Keratinocyte (primary cell): ENCODE data around the gene HMGCR. TPM values are rescaled to one million over a fixed set of nuclear protein-coding genes. Genes with fewer than 3 reads are reported as not detected.
A peak's percentile ranks its signal among the peaks of the same experiment; 100 is the strongest.

Experiments used
- DNase-seq: peaks from one replicate; pipeline ENCODE4 v3.0.0-alpha.2; 2011; ENCODE audit warnings: low read depth, missing footprints, low spot score
- FAIRE-seq: peaks from 2 replicates; lab custom pipeline; 2011; peaks lifted over from hg19 to GRCh38; lab: Jason Lieb, UNC
- H2AFZ ChIP-seq: 2 replicates; pipeline ENCODE4 v1.6.0; 2012; ENCODE audit warnings: low read length, control low read depth, inconsistent platforms; ENCODE audit not compliant: control insufficient read depth
- H3K27ac ChIP-seq: 2 replicates; pipeline ENCODE4 v1.5.1; 2011; ENCODE audit warnings: low read length; ENCODE audit not compliant: control insufficient read depth, insufficient read depth
- H3K27me3 ChIP-seq: 3 replicates; pipeline ENCODE4 v1.6.0; 2011; ENCODE audit warnings: low read length; ENCODE audit not compliant: control insufficient read depth, insufficient read depth; ENCODE audit errors: extremely low read depth
- H3K36me3 ChIP-seq, 2 experiments: 2 replicates in 1 of 2; 3 replicates in 1 of 2; pipeline ENCODE4 v1.5.1; 2011; ENCODE audit warnings: low read length in 2 of 2, mild to moderate bottlenecking in 1 of 2; ENCODE audit not compliant: control insufficient read depth in 2 of 2, insufficient read depth in 2 of 2; ENCODE audit errors: extremely low read depth in 1 of 2
- H3K4me1 ChIP-seq: 3 replicates; pipeline ENCODE4 v1.5.1; 2011; ENCODE audit warnings: low read length; ENCODE audit not compliant: control insufficient read depth, insufficient read depth; ENCODE audit errors: extremely low read depth
- H3K4me2 ChIP-seq: 3 replicates; pipeline ENCODE4 v1.6.0; 2011; ENCODE audit warnings: low read depth, low read length; ENCODE audit not compliant: control insufficient read depth, insufficient read depth; ENCODE audit errors: extremely low read depth
- H3K4me3 ChIP-seq, 3 experiments: fragments of 200-600 bp in 1 of 3; sonication (generic) in 1 of 3; 2 replicates in 2 of 3; 3 replicates in 1 of 3; pipeline ENCODE4 v1.5.1; 2011 to 2016; ENCODE audit warnings: low read length in 3 of 3, mild to moderate bottlenecking in 3 of 3, control low read depth in 2 of 3, inconsistent platforms in 1 of 3, low read depth in 1 of 3, mixed read lengths in 1 of 3, mixed run types in 1 of 3, moderate library complexity in 1 of 3; ENCODE audit not compliant: control insufficient read depth in 2 of 3, insufficient read depth in 2 of 3; ENCODE audit errors: extremely low read depth in 1 of 3
- H3K79me2 ChIP-seq: 2 replicates; pipeline ENCODE4 v1.6.0; 2012; ENCODE audit warnings: low read length; ENCODE audit not compliant: control insufficient read depth, insufficient read depth
- H3K9ac ChIP-seq: 3 replicates; pipeline ENCODE4 v1.6.0; 2011; ENCODE audit warnings: low read length; ENCODE audit not compliant: control insufficient read depth, insufficient read depth; ENCODE audit errors: extremely low read depth
- H3K9me1 ChIP-seq: 3 replicates; pipeline ENCODE4 v1.6.0; 2011; ENCODE audit warnings: low read length; ENCODE audit not compliant: control insufficient read depth, insufficient read depth; ENCODE audit errors: extremely low read depth
- H3K9me3 ChIP-seq: 2 replicates; pipeline ENCODE4 v1.5.1; 2012; ENCODE audit warnings: low read depth, low read length; ENCODE audit not compliant: control insufficient read depth
- H4K20me1 ChIP-seq: 3 replicates; pipeline ENCODE4 v1.6.0; 2011; ENCODE audit warnings: low read length; ENCODE audit not compliant: control insufficient read depth, insufficient read depth; ENCODE audit errors: extremely low read depth
- EZH2 ChIP-seq: IDR thresholded peaks from one replicate; pipeline ENCODE4 v1.6.1; 2012; ENCODE audit warnings: inconsistent platforms, mild to moderate bottlenecking, low read length, moderate library complexity
- dilution Hi-C: fragments of 300-500 bp; cut with MboI; formaldehyde crosslinking; loops from one replicate; pipeline ENCODE4 v1.7.0; 2020; ENCODE audit warnings: low sequenced_read_pairs; ENCODE audit not compliant: extremely low pct_ligation_motif_present
- polyA plus RNA-seq, 5 experiments: library from polyadenylated mRNA; depleted of rRNA in 3 of 5; stranded (reverse) in 3 of 5; stranded (forward) in 1 of 5; unstranded in 1 of 5; fragments of >200 nt; gene quantifications; 1 replicate in 1 of 5; 2 replicates in 3 of 5; 3 replicates in 1 of 5; pipeline versions ENCODE4 v1.2.1 to v1.2.3, GENCODE V29; 2011 to 2012; ENCODE audit warnings: missing spikeins in 2 of 5, low read depth in 1 of 5, low replicate concordance in 1 of 5
- TF ChIP-seq, protein P1 (sequence below), 3 experiments: IDR thresholded peaks in 1 of 3; conservative IDR thresholded peaks in 1 of 3; optimal IDR thresholded peaks in 1 of 3; 2 replicates in 2 of 3; 3 replicates in 1 of 3; pipeline versions ENCODE3 to v1.5.1; 2011; ENCODE audit warnings: low read length in 3 of 3, mild to moderate bottlenecking in 3 of 3, moderate library complexity in 2 of 3, control low read depth in 1 of 3, inconsistent platforms in 1 of 3; ENCODE audit not compliant: insufficient read depth in 2 of 3; ENCODE audit errors: extremely low read depth in 1 of 3

Gene HMGCR
- polyA plus RNA-seq, 1 donor (not counting 4 experiments of a cell fraction or from before 2014, with no cell fraction given) = 181 TPM

DNA sequence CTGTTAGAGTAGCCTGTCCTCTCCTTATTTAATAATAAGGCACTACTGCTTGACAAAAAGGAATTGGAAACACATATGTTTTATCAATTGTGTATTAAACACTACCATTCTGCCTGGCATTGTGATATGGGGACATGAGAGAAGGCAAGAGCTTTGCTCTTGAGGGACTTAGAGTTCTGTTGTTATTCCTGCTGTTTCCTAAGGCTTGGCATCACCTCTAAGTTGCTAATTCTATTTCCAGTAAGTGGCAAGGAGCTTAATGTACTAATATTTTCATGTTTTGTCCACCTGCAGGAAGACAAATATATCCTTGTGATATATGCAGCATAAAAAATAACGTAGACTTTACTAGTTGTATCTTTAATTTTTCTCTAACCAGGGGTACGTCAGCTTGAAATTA, 12.6 kb downstream of the HMGCR start:
- H4K20me1 ChIP-seq = peaks cover under 1% of the 10 kb centered on the region
- peaks cover 31 to 54% of the 10 kb centered on the region in 2 experiments for H3K36me3 ChIP-seq
- dilution Hi-C loops = no loop called here
- no peaks in the 10 kb centered on the region for H3K9me3 ChIP-seq
- no peak overlapping the region for H3K9ac ChIP-seq
- no peak overlapping the region for H3K4me3 ChIP-seq
- H3K4me2 ChIP-seq = no peak overlapping the region
- TF ChIP-seq, protein P1, sequence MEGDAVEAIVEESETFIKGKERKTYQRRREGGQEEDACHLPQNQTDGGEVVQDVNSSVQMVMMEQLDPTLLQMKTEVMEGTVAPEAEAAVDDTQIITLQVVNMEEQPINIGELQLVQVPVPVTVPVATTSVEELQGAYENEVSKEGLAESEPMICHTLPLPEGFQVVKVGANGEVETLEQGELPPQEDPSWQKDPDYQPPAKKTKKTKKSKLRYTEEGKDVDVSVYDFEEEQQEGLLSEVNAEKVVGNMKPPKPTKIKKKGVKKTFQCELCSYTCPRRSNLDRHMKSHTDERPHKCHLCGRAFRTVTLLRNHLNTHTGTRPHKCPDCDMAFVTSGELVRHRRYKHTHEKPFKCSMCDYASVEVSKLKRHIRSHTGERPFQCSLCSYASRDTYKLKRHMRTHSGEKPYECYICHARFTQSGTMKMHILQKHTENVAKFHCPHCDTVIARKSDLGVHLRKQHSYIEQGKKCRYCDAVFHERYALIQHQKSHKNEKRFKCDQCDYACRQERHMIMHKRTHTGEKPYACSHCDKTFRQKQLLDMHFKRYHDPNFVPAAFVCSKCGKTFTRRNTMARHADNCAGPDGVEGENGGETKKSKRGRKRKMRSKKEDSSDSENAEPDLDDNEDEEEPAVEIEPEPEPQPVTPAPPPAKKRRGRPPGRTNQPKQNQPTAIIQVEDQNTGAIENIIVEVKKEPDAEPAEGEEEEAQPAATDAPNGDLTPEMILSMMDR (optimal IDR thresholded peaks at IDR 0.05 in 1 of 3, IDR thresholded peaks at IDR 0.05 in 1 of 3, conservative IDR thresholded peaks at IDR 0.05 in 1 of 3; ENCODE audit: extremely low read depth in 1 of 3, insufficient read depth in 2 of 3, low read length in 3 of 3) = no peak
- no peak for TF ChIP-seq EZH2
- DNase-seq = no peak
- H3K9me1 ChIP-seq = no peaks in the 10 kb centered on the region
- no peak overlapping the region for H3K27ac ChIP-seq
- H2AFZ ChIP-seq = no peak overlapping the region
- H3K27me3 ChIP-seq = no peaks in the 10 kb centered on the region
- no peak for FAIRE-seq
- H3K4me1 ChIP-seq = no peaks in the 10 kb centered on the region
- peaks cover 53% of the 10 kb centered on the region for H3K79me2 ChIP-seq

DNA sequence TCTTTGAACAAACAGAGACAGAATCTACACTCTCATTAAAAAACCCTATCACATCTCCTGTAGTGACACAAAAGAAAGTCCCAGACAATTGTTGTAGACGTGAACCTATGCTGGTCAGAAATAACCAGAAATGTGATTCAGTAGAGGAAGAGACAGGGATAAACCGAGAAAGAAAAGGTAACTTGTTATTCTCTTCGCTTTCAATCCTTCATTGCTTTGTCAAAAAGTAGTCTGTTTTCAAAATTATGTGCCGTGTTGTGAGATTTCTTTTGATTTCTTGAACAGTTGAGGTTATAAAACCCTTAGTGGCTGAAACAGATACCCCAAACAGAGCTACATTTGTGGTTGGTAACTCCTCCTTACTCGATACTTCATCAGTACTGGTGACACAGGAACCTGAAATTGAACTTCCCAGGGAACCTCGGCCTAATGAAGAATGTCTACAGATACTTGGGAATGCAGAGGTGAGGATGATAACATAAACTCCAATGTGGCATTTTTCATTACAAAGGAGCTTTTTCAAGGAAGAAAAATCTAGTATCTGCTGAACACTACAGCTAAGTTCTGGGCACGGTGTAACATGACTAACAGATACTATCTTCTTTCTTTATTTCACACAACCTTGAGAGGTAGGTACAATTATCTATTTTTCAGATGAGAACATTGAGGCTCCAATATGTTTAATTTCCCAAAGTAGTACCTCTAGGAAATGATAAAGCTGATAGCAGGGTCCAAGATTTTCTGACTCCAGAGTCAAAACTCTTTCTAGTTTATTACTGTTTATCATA, 14.3 kb downstream of the HMGCR start:
- H3K9me1 ChIP-seq = no peaks in the 10 kb centered on the region
- FAIRE-seq (peak; percentile 63), DNase-seq (no peak)
- no peaks in the 10 kb centered on the region for H3K27me3 ChIP-seq
- H3K4me2 ChIP-seq = no peak overlapping the region
- H3K9me3 ChIP-seq = no peaks in the 10 kb centered on the region
- H3K9ac ChIP-seq = no peak overlapping the region
- peaks cover 41% of the 10 kb centered on the region for H3K79me2 ChIP-seq
- H3K36me3 ChIP-seq = peaks cover 32 to 52% of the 10 kb centered on the region in 2 experiments
- H3K27ac ChIP-seq = no peak overlapping the region
- dilution Hi-C loops = no loop called here
- no peaks in the 10 kb centered on the region for H4K20me1 ChIP-seq
- no peak overlapping the region for H2AFZ ChIP-seq
- no peaks in the 10 kb centered on the region for H3K4me1 ChIP-seq
- no peak overlapping the region for H3K4me3 ChIP-seq
- TF ChIP-seq EZH2 = no peak
- TF ChIP-seq, protein P1 (optimal IDR thresholded peaks at IDR 0.05 in 1 of 3, IDR thresholded peaks at IDR 0.05 in 1 of 3, conservative IDR thresholded peaks at IDR 0.05 in 1 of 3; ENCODE audit: extremely low read depth in 1 of 3, insufficient read depth in 2 of 3, low read length in 3 of 3) = no peak
